Coronary artery (tissue), 2 donors: ENCODE measurements around the gene TCF23.

Experiments
- DNase-seq: peaks from one replicate; pipeline ENCODE4 v3.0.0-alpha.2; 2017; ENCODE audit warnings: low spot score
- H3K27ac ChIP-seq, 2 donors: fragments of 200-600 bp; sonication (generic); one replicate each; pipeline ENCODE4 v1.5.1; 2016 to 2019
- H3K4me3 ChIP-seq: fragments of 200-600 bp; sonication (generic); 2 replicates; pipeline ENCODE4 v1.5.1; 2016; ENCODE audit warnings: mild to moderate bottlenecking, moderate library complexity
- CTCF ChIP-seq: fragments of 200-600 bp; sonication (generic); IDR thresholded peaks from one replicate; pipeline ENCODE4 v1.5.1; 2019; ENCODE audit warnings: antibody characterized with exemption

Gene TCF23

GRCh38 chr2:27182346-27182745 lies 33.5 kb downstream of the TCF23 start:
- H3K27ac ChIP-seq, result peak overlapping the region in 1 of 2 donors; percentile 13
- DNase-seq, result no peak
- no peak overlapping the region for H3K4me3 ChIP-seq
- TF ChIP-seq CTCF, result no peak

- no peak for TF ChIP-seq CTCF
- H3K4me3 ChIP-seq, result no peak overlapping the region
- peak overlapping the region; percentile 61 to 90 for H3K27ac ChIP-seq
- DNase-seq, result no peak
Measured at GRCh38 chr2:27184115-27184514, 35.3 kb downstream of the TCF23 start.

GRCh38 chr2:27185331-27186026 lies 36.7 kb downstream of the TCF23 start:
- Histone ChIP-seq H3K4me3 (no peak overlapping the region), H3K27ac (peak overlapping the region; percentile 61 to 90)
- no peak for DNase-seq
- no peak for TF ChIP-seq CTCF

GRCh38 chr2:27186613-27187345 lies 38.0 kb downstream of the TCF23 start:
- Histone ChIP-seq H3K4me3 (no peak overlapping the region), H3K27ac (peak overlapping the region; percentile 61 to 90)
- no peak for TF ChIP-seq CTCF
- no peak for DNase-seq

- no peak overlapping the region for H3K4me3 ChIP-seq
- TF ChIP-seq CTCF, result no peak
- H3K27ac ChIP-seq, result no peak overlapping the region
- no peak for DNase-seq
Measured at GRCh38 chr2:27189989-27190388, 41.2 kb downstream of the TCF23 start.

GRCh38 chr2:27191070-27191829 lies 42.4 kb downstream of the TCF23 start:
- Histone ChIP-seq H3K4me3 (no peak overlapping the region), H3K27ac (no peak overlapping the region)
- peak; percentile 40 for TF ChIP-seq CTCF
- DNase-seq, result no peak
